ENCODE measurements around the gene HAUS3. TPM values are rescaled to one million over a fixed set of nuclear protein-coding genes. Genes with fewer than 3 reads are reported as not detected.

Gene HAUS3
- total RNA-seq, 1 experiment from 2014 or later, result 17.3 TPM

GRCh38 chr4:2258091-2259035 is 16.4 kb upstream of the HAUS3 start:
- no peak overlapping the region for H3K27ac ChIP-seq (ENCODE audit: low read depth, low read length)
- ChIA-PET CTCF (no interaction called here), RAD21 (ENCODE audit: low non-redundant PET in 1 of 2, low total read pairs in 2 of 2, uncharacterized antibody in 2 of 2, unreplicated experiment in 2 of 2) (no interaction called here), POLR2A (no interaction called here)
- H3K4me2 ChIP-seq (ENCODE audit: low read length), result no peak overlapping the region
- H3K9ac ChIP-seq (ENCODE audit: low read length), result no peak overlapping the region
- peaks cover 9 to 15% of the 10 kb centered on the region in 2 experiments; a peak in 3 of 4 replicates for H3K4me1 ChIP-seq (ENCODE audit: control insufficient read depth in 1 of 2, insufficient read depth in 2 of 2, low read length in 2 of 2)
- H4K20me1 ChIP-seq (ENCODE audit: insufficient read depth), result no peaks in the 10 kb centered on the region
- H3K4me3 ChIP-seq (replicated peaks in 1 of 2; ENCODE audit: low read depth in 1 of 2, low read length in 2 of 2), result no peak overlapping the region
- no peak for ATAC-seq
- no TSS peak for BruUV-seq (replicated peaks)
- no peak for DNase-seq (ENCODE audit: low read depth, low spot score)
- H3K9me3 ChIP-seq (ENCODE audit: control insufficient read depth in 1 of 2, insufficient read depth in 1 of 2, low read depth in 1 of 2, low read length in 2 of 2), result no peaks in the 10 kb centered on the region
- no peaks in the 10 kb centered on the region for H3K9me2 ChIP-seq (ENCODE audit: insufficient read depth)
- intact Hi-C loops (cut with micrococcal nuclease), result no loop called here
- no peak overlapping the region for H2AFZ ChIP-seq (ENCODE audit: low read depth, low read length, poor library complexity, severe bottlenecking)
- H3K27me3 ChIP-seq (ENCODE audit: insufficient read depth, low read length), result no peaks in the 10 kb centered on the region
- H3K79me2 ChIP-seq (ENCODE audit: insufficient read depth, low read length), result no peaks in the 10 kb centered on the region
- no peaks in the 10 kb centered on the region for H3K36me3 ChIP-seq (ENCODE audit: control insufficient read depth in 1 of 2, insufficient read depth in 2 of 2, low read length in 2 of 2)
- TF ChIP-seq POLR2A (IDR thresholded peaks at IDR 0.05; ENCODE audit: borderline replicate concordance, extremely low read depth, insufficient read depth, insufficient read length) (no peak), REST (IDR thresholded peaks at IDR 0.05; ENCODE audit: low read depth) (no peak), CEBPB (IDR thresholded peaks at IDR 0.05; ENCODE audit: low read depth) (no peak), CTCF (IDR thresholded peaks at IDR 0.05 in 2 of 3, conservative IDR thresholded peaks at IDR 0.05 in 1 of 3; ENCODE audit: borderline replicate concordance in 1 of 3, insufficient read depth in 1 of 3, low read depth in 2 of 3, low read length in 2 of 3) (no peak), FOSL1 (IDR thresholded peaks at IDR 0.05; ENCODE audit: low read depth) (no peak), ZNF274 (IDR thresholded peaks at IDR 0.05; ENCODE audit: low read depth, low read length) (no peak), RAD21 (IDR thresholded peaks at IDR 0.05; ENCODE audit: low read depth) (no peak), MAX (IDR thresholded peaks at IDR 0.05) (no peak), SRF (IDR thresholded peaks at IDR 0.05; ENCODE audit: low read depth) (no peak), EZH2 (IDR thresholded peaks at IDR 0.05) (no peak), ZBTB33 (IDR thresholded peaks at IDR 0.05; ENCODE audit: extremely low read depth, insufficient replicate concordance, low read length) (no peak), EZH2phosphoT487 (IDR thresholded peaks at IDR 0.05; ENCODE audit: borderline replicate concordance) (no peak), ATF3 (IDR thresholded peaks at IDR 0.05) (no peak), CBX3 (IDR thresholded peaks at IDR 0.05; ENCODE audit: low read depth) (no peak), ELF1 (IDR thresholded peaks at IDR 0.05; ENCODE audit: borderline replicate concordance, low read depth) (no peak), SP1 (IDR thresholded peaks at IDR 0.05; ENCODE audit: low read depth) (no peak), POLR2AphosphoS5 (IDR thresholded peaks at IDR 0.05; ENCODE audit: low read depth, low read length) (no peak), YY1 (IDR thresholded peaks at IDR 0.05; ENCODE audit: extremely low read depth, insufficient replicate concordance, low read depth, low read length) (no peak)
